Measurements from ENCODE around the gene BAZ2B.

BAZ2B gene

GRCh38 chr2:159297042-159297707, 319.2 kb downstream of the BAZ2B start:
- DNase-seq = no peak

- DNase-seq = no peak
Measured at GRCh38 chr2:159292157-159292556, 324.2 kb downstream of the BAZ2B start.

GRCh38 chr2:159290289-159290907, 325.9 kb downstream of the BAZ2B start:
- no peak for DNase-seq

GRCh38 chr2:159287733-159288132, 328.6 kb downstream of the BAZ2B start:
- no peak for DNase-seq

- DNase-seq = peak; percentile 97
Measured at GRCh38 chr2:159286709-159287441, 329.5 kb downstream of the BAZ2B start.

GRCh38 chr2:159285929-159286708, 330.2 kb downstream of the BAZ2B start, which contains the start of gene WDSUB1:
Gene WDSUB1 (minus strand): TSS chr2:159286703. CDS start chr2:159283069, 3,634 bp downstream.
- peak; percentile 58 for DNase-seq

GRCh38 chr2:159285433-159285832, 330.9 kb downstream of the BAZ2B start:
- DNase-seq = no peak

GRCh38 chr2:159283529-159283928, 332.8 kb downstream of the BAZ2B start:
- DNase-seq = no peak

GRCh38 chr2:159281002-159281401, 335.3 kb downstream of the BAZ2B start:
- no peak for DNase-seq

GRCh38 chr2:159279700-159280099, 336.6 kb downstream of the BAZ2B start:
- no peak for DNase-seq

- no peak for DNase-seq
Measured at GRCh38 chr2:159275111-159275510, 341.2 kb downstream of the BAZ2B start.

- no peak for DNase-seq
Measured at GRCh38 chr2:159272156-159272555, 344.2 kb downstream of the BAZ2B start.

- no peak for DNase-seq
Measured at GRCh38 chr2:159270744-159271379, 345.5 kb downstream of the BAZ2B start.

Measured in activated T-cell treated with anti-CD3 and anti-CD28 coated beads, Interleukin-2, amount 50 U/mL, for 48 hours (primary cell).